AG09309 (cell line): Measurements from ENCODE around the gene RNASEL.

Experiments
- DNase-seq: peaks from one replicate; pipeline ENCODE4 v3.0.0-alpha.2; 2010; ENCODE audit warnings: low read depth
- H3K4me3 ChIP-seq: 2 replicates; pipeline ENCODE4 v1.5.1; 2011; ENCODE audit warnings: mild to moderate bottlenecking, low read depth, low read length, moderate library complexity; ENCODE audit not compliant: control insufficient read depth
- TF ChIP-seq, protein P1 (sequence below): IDR thresholded peaks from 2 replicates; pipeline ENCODE4 v1.5.1; 2011; ENCODE audit warnings: mild to moderate bottlenecking, low read depth, low read length, inconsistent platforms; ENCODE audit not compliant: insufficient read depth, control insufficient read depth; ENCODE audit errors: missing control alignments

The RNASEL gene

GRCh38 chr1:182589931-182590330 lies 875 bp upstream of the RNASEL start:
- no peak for DNase-seq
- H3K4me3 ChIP-seq, result no peak overlapping the region
- TF ChIP-seq, protein P1, sequence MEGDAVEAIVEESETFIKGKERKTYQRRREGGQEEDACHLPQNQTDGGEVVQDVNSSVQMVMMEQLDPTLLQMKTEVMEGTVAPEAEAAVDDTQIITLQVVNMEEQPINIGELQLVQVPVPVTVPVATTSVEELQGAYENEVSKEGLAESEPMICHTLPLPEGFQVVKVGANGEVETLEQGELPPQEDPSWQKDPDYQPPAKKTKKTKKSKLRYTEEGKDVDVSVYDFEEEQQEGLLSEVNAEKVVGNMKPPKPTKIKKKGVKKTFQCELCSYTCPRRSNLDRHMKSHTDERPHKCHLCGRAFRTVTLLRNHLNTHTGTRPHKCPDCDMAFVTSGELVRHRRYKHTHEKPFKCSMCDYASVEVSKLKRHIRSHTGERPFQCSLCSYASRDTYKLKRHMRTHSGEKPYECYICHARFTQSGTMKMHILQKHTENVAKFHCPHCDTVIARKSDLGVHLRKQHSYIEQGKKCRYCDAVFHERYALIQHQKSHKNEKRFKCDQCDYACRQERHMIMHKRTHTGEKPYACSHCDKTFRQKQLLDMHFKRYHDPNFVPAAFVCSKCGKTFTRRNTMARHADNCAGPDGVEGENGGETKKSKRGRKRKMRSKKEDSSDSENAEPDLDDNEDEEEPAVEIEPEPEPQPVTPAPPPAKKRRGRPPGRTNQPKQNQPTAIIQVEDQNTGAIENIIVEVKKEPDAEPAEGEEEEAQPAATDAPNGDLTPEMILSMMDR, result no peak

GRCh38 chr1:182589520-182589919 lies 464 bp upstream of the RNASEL start:
- TF ChIP-seq, protein P1, result no peak
- no peak for DNase-seq
- no peak overlapping the region for H3K4me3 ChIP-seq

DNA sequence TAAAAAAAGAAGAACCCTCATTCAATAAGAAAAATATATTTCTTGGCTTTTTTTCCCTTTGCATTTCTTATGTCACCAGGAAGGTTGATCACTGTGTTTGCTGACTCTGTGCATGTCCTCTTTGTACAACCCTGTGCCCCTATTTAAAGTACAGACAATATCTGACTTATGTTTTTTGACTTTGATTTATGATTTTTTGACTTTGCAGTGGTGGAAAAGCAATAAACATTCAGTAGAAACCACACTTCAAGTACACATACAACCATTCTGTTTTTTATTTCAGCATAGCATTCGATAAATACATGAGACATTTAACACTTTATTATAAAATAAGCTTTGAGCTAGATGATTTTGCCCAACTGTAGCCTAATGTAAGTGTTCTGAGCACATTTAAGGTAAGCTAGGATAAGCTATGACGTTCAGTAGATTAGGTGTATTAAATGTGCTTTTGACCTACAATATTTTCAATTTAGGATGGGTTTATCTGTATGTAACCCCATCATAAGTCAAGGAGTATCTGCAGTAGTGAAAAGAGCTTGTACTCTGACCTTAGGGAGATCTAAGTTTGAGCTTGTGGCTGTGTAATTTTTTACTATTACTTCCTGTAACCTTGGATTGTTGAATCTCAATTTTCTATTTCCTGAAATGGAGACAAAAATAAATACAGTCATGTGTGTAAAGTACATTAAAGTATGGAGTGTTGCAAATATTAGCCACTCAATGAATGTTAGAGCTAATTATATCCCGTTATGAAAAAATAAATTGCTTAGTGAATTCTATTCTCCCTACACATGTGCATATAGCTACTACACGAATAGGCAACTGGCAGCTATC lies 1.2 kb downstream of the RNASEL start:
- DNase-seq, result no peak
- peak overlapping the region; percentile 88 for H3K4me3 ChIP-seq
- TF ChIP-seq, protein P1, result no peak

GRCh38 chr1:182587093-182587492 lies 2.0 kb downstream of the RNASEL start:
- no peak for DNase-seq
- TF ChIP-seq, protein P1, result no peak
- H3K4me3 ChIP-seq, result no peak overlapping the region

GRCh38 chr1:182586380-182586779 lies 2.7 kb downstream of the RNASEL start:
- no peak for DNase-seq
- TF ChIP-seq, protein P1, result no peak

GRCh38 chr1:182584746-182585145 lies 4.3 kb downstream of the RNASEL start:
- no peak overlapping the region for H3K4me3 ChIP-seq
- DNase-seq, result no peak

More at GRCh38 chr1:182586380-182586779, 2.7 kb downstream of the RNASEL start:
- no peak overlapping the region for H3K4me3 ChIP-seq

More at GRCh38 chr1:182584746-182585145, 4.3 kb downstream of the RNASEL start:
- TF ChIP-seq, protein P1, result no peak
